ENCODE measurements around the gene L3MBTL4. TPM values are rescaled to one million over a fixed set of nuclear protein-coding genes. Genes with fewer than 3 reads are reported as not detected.

The L3MBTL4 gene
- total and polyA plus RNA-seq, 9 of the 15 experiments (the other 6 are each of a cell fraction or from before 2014, with no cell fraction given): not detected

- FAIRE-seq: no peak
Measured at GRCh38 chr18:6207116-6207515, 207.6 kb downstream of the L3MBTL4 start.

GRCh38 chr18:6205706-6206105 lies 209.0 kb downstream of the L3MBTL4 start:
- no peak for FAIRE-seq
- in situ Hi-C loops (cut with MboI) (no loop called here), intact Hi-C loops (cut with micrococcal nuclease) (no loop called here)
- TF ChIP-seq SAP30 (IDR thresholded peaks at IDR 0.05; ENCODE audit: borderline replicate concordance, insufficient read depth, low read depth, low read length, poor library complexity, severe bottlenecking) (no peak), TFAP4 (CRISPR knock-in tag; IDR thresholded peaks at IDR 0.05; ENCODE audit: borderline replicate concordance) (no peak), HDAC8 (tag; IDR thresholded peaks at IDR 0.05) (no peak), CREM (IDR thresholded peaks at IDR 0.05; ENCODE audit: low read depth) (no peak), ZNF253 (CRISPR knock-in tag; conservative IDR thresholded peaks at IDR 0.05) (no peak), TAF9B (IDR thresholded peaks at IDR 0.05; ENCODE audit: partially characterized antibody) (no peak), CBFA2T3 (IDR thresholded peaks at IDR 0.05) (no peak), PHF8 (IDR thresholded peaks at IDR 0.05; ENCODE audit: borderline replicate concordance, low read length) (no peak), BMI1 (IDR thresholded peaks at IDR 0.05; ENCODE audit: low read length) (no peak)
- TF ChIP-seq, protein P1, sequence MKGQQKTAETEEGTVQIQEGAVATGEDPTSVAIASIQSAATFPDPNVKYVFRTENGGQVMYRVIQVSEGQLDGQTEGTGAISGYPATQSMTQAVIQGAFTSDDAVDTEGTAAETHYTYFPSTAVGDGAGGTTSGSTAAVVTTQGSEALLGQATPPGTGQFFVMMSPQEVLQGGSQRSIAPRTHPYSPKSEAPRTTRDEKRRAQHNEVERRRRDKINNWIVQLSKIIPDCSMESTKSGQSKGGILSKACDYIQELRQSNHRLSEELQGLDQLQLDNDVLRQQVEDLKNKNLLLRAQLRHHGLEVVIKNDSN (CRISPR knock-in tag; IDR thresholded peaks at IDR 0.05): no peak
- TF ChIP-seq, protein P2, sequence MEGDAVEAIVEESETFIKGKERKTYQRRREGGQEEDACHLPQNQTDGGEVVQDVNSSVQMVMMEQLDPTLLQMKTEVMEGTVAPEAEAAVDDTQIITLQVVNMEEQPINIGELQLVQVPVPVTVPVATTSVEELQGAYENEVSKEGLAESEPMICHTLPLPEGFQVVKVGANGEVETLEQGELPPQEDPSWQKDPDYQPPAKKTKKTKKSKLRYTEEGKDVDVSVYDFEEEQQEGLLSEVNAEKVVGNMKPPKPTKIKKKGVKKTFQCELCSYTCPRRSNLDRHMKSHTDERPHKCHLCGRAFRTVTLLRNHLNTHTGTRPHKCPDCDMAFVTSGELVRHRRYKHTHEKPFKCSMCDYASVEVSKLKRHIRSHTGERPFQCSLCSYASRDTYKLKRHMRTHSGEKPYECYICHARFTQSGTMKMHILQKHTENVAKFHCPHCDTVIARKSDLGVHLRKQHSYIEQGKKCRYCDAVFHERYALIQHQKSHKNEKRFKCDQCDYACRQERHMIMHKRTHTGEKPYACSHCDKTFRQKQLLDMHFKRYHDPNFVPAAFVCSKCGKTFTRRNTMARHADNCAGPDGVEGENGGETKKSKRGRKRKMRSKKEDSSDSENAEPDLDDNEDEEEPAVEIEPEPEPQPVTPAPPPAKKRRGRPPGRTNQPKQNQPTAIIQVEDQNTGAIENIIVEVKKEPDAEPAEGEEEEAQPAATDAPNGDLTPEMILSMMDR (IDR thresholded peaks at IDR 0.05 in 2 of 3, conservative IDR thresholded peaks at IDR 0.05 in 1 of 3; ENCODE audit: insufficient read depth in 2 of 3, low read depth in 1 of 3, low read length in 3 of 3): no peak
- Histone ChIP-seq H3K36me3 (ENCODE audit: control insufficient read depth, insufficient read depth, low read length) (no peaks in the 10 kb centered on the region), H3K27me3 (ENCODE audit: control insufficient read depth in 2 of 2, insufficient read depth in 2 of 2, low read length in 2 of 2) (no peaks in the 10 kb centered on the region), H3K4me3 (no peak overlapping the region), H3K9me3 (replicated peaks; ENCODE audit: control insufficient read depth, insufficient read depth, low read depth, low read length) (peaks cover 5% of the 10 kb centered on the region; the same call in 1 of the 2 replicates), H3K27ac (ENCODE audit: extremely low read depth, low read depth, low read length) (no peak overlapping the region), H3K4me2 (ENCODE audit: insufficient read depth, low read length) (no peak overlapping the region), H3K79me2 (ENCODE audit: control insufficient read depth, insufficient read depth, low read length) (no peaks in the 10 kb centered on the region), H4K20me1 (replicated peaks; ENCODE audit: control insufficient read depth, insufficient read depth, low read length) (no peaks in the 10 kb centered on the region), H2AFZ (ENCODE audit: low read depth, low read length) (no peak overlapping the region), H3K9ac (ENCODE audit: insufficient read depth in 1 of 2, low read depth in 2 of 2, low read length in 2 of 2) (no peak overlapping the region), H3K9me1 (ENCODE audit: control insufficient read depth, insufficient read depth, low read length) (no peaks in the 10 kb centered on the region), H3K4me1 (replicated peaks in 1 of 2; ENCODE audit: control insufficient read depth in 2 of 2, insufficient read depth in 2 of 2, low read length in 2 of 2) (no peaks in the 10 kb centered on the region)
- no peak for ATAC-seq
- DNase-seq (ENCODE audit: extremely low read depth in 1 of 4, low spot score in 3 of 4): no peak
- WGBS (ENCODE audit: insufficient coverage, low coverage, missing lambda C conversion rate): 0% methylated on average over 2 of the region's 2 CpGs
- CTCF ChIA-PET (ENCODE audit: low intra/inter-chr PET ratio): no interaction called here
- POLR2A ChIA-PET: no interaction called here
- BruUV-seq (replicated peaks): no TSS peak

More at GRCh38 chr18:6207116-6207515, 207.6 kb downstream of the L3MBTL4 start:
- Histone ChIP-seq H3K4me1 (replicated peaks in 1 of 2; ENCODE audit: control insufficient read depth in 2 of 2, insufficient read depth in 2 of 2, low read length in 2 of 2) (no peaks in the 10 kb centered on the region), H3K4me3 (no peak overlapping the region), H3K9me1 (ENCODE audit: control insufficient read depth, insufficient read depth, low read length) (no peaks in the 10 kb centered on the region), H3K4me2 (ENCODE audit: insufficient read depth, low read length) (no peak overlapping the region), H3K36me3 (ENCODE audit: control insufficient read depth, insufficient read depth, low read length) (no peaks in the 10 kb centered on the region), H2AFZ (ENCODE audit: low read depth, low read length) (no peak overlapping the region), H3K79me2 (ENCODE audit: control insufficient read depth, insufficient read depth, low read length) (no peaks in the 10 kb centered on the region), H3K27ac (ENCODE audit: extremely low read depth, low read depth, low read length) (no peak overlapping the region), H3K9ac (ENCODE audit: insufficient read depth in 1 of 2, low read depth in 2 of 2, low read length in 2 of 2) (no peak overlapping the region), H4K20me1 (replicated peaks; ENCODE audit: control insufficient read depth, insufficient read depth, low read length) (no peaks in the 10 kb centered on the region), H3K9me3 (replicated peaks; ENCODE audit: control insufficient read depth, insufficient read depth, low read depth, low read length) (peaks cover 3% of the 10 kb centered on the region; the same call in 1 of the 2 replicates), H3K27me3 (ENCODE audit: control insufficient read depth in 2 of 2, insufficient read depth in 2 of 2, low read length in 2 of 2) (no peaks in the 10 kb centered on the region)
- intact Hi-C loops (cut with micrococcal nuclease) (no loop called here), in situ Hi-C loops (cut with MboI) (no loop called here)
- DNase-seq (ENCODE audit: extremely low read depth in 1 of 4, low spot score in 3 of 4) (no peak), ATAC-seq (no peak)
- 0% methylated on average over 2 of the region's 2 CpGs for WGBS (ENCODE audit: insufficient coverage, low coverage, missing lambda C conversion rate)
- TF ChIP-seq TOE1 (IDR thresholded peaks at IDR 0.05; ENCODE audit: borderline replicate concordance) (no peak), TOE1 (CRISPR knock-in tag; IDR thresholded peaks at IDR 0.05; ENCODE audit: borderline replicate concordance, low read depth) (no peak), POLR2G (IDR thresholded peaks at IDR 0.05; ENCODE audit: low read depth, low read length) (no peak), PYGO2 (tag; IDR thresholded peaks at IDR 0.05) (no peak), NFYB (IDR thresholded peaks at IDR 0.05; ENCODE audit: extremely low read depth, insufficient read length) (no peak), ZNF507 (tag; conservative IDR thresholded peaks at IDR 0.05) (no peak)
- POLR2A ChIA-PET: no interaction called here
- no TSS peak for BruUV-seq (replicated peaks)
- CTCF ChIA-PET (ENCODE audit: low intra/inter-chr PET ratio): no interaction called here

Data from K562 (cell line).